Immature natural killer cell (primary cell): ENCODE data around the gene ZNF443. TPM values are rescaled to one million over a fixed set of nuclear protein-coding genes. Genes with fewer than 3 reads are reported as not detected.
A peak's percentile ranks its signal among the peaks of the same experiment; 100 is the strongest.
"Not testable (repeated sequence)": the region's sequence is repeated elsewhere in the genome, so short reads cannot be mapped to it uniquely, and the experiment has no call there.

ENCODE experiments used
- DNase-seq, 3 donors: peaks; one replicate each; pipeline ENCODE4 v3.0.0; 2022; ENCODE audit warnings: mixed read lengths in 1 of 3
- H3K27ac Mint-ChIP-seq, 6 donors: one replicate each; pipeline ENCODE4 v1.8.0; 2020; ENCODE audit warnings: mixed read lengths in 6 of 6, mild to moderate bottlenecking in 5 of 6, inconsistent platforms in 4 of 6, moderate library complexity in 3 of 6
- H3K27me3 Mint-ChIP-seq, 3 donors: one replicate each; pipeline ENCODE4 v1.8.0; 2020 to 2021; ENCODE audit warnings: low read depth in 3 of 3, mild to moderate bottlenecking in 3 of 3, mixed read lengths in 3 of 3, moderate library complexity in 3 of 3, inconsistent platforms in 1 of 3
- H3K36me3 Mint-ChIP-seq, 3 donors: one replicate each; pipeline ENCODE4 v1.8.0; 2020; ENCODE audit warnings: mixed read lengths in 3 of 3, inconsistent platforms in 2 of 3, mild to moderate bottlenecking in 2 of 3
- H3K4me1 Mint-ChIP-seq, 2 donors: one replicate each; pipeline ENCODE4 v1.8.0; 2020; ENCODE audit warnings: inconsistent platforms in 2 of 2, mild to moderate bottlenecking in 2 of 2, mixed read lengths in 2 of 2, moderate library complexity in 1 of 2
- H3K4me3 Mint-ChIP-seq, 5 donors: one replicate each; pipeline ENCODE4 v1.8.0; 2020; ENCODE audit warnings: mild to moderate bottlenecking in 5 of 5, mixed read lengths in 5 of 5, inconsistent platforms in 3 of 5, moderate library complexity in 3 of 5
- H3K9me3 Mint-ChIP-seq, 6 donors: one replicate each; pipeline ENCODE4 v1.8.0; 2020; ENCODE audit warnings: mild to moderate bottlenecking in 6 of 6, mixed read lengths in 6 of 6, inconsistent platforms in 4 of 6, moderate library complexity in 3 of 6
- polyA plus RNA-seq, 3 donors: library from polyadenylated mRNA; unstranded; fragments of 300-500 nt; fragmentation: Illumina TruSeq; gene quantifications; one replicate each; pipeline ENCODE4 v1.2.3, GENCODE V29; 2021

The ZNF443 gene
- polyA plus RNA-seq, 3 donors from 2014 or later = 1.9 to 3.0 TPM; not detected in 1

DNA sequence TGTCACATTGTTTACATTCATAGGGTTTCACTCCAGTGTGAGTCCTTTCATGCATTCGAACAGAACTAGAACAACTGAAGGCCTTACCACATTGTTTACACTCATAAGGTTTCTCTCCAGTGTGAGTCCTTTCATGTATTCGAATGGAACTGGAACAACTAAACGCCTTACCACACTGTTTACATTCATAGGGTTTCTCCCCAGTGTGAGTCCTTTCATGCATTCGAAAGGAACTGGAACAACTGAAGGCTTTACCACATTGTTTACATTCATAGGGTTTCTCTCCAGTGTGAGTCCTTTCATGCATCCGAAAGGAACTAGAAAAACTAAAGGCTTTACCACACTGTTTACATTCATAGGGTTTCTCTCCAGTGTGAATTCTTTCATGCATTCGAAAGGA is 23.3 kb upstream of the ZNF443 start:
- Mint-ChIP-seq H3K9me3 (peaks cover 31 to 70% (median 53%) of the 10 kb centered on the region in 6 donors), H3K36me3 (peaks cover 32 to 39% (median 34%) of the 10 kb centered on the region in 3 donors)
- not testable (repeated sequence) for H3K27me3 Mint-ChIP-seq

DNA sequence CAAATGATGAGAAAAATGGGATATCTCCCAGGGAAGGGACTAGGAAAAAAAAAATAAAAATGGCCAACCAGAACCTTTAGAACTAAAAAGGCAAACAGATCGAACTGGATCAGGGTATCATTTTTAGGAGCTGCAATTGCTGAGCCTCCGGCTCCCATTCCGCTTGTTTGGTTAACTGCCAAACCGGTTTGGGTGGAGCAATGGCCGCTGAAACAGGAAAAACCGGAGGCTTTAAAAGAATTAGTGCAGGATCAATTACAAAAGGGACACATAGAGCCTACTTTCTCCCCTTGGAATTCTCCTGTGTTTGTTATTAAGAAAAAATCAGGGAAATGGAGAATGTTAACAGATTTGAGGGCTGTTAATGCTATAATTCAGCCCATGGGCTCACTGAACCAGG is 12.7 kb upstream of the ZNF443 start:
- no peak for DNase-seq

More for the DNA sequence above, 23.3 kb upstream of the ZNF443 start:
- H3K4me3 Mint-ChIP-seq, H3K4me1 Mint-ChIP-seq, DNase-seq, H3K27ac Mint-ChIP-seq: not testable (repeated sequence)

DNA sequence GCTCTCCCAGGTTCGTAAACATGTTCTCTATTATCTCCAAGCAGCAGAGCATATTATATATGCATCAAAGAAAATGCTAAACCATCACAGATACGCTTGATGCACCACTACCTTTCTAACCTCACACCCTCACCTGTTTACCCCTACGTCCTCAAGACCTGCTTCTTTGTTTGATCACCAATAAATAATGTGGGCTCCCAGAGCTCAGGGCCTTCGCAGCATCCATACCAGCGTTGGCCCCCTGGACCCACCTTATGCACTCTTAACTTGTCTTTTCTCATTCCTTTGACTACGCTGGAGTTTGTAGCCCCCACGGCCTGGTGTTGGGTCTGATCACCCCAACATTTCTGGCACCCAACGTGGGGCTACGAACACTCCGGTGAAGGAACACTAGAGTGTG is 10.0 kb upstream of the ZNF443 start:
- H3K9me3 Mint-ChIP-seq = peaks cover 12 to 50% (median 16%) of the 10 kb centered on the region in 6 donors
- DNase-seq = no peak
- peaks cover 13 to 18% (median 16%) of the 10 kb centered on the region in 3 donors for H3K36me3 Mint-ChIP-seq
- H3K27me3 Mint-ChIP-seq = peaks cover 0 to 6% (median 2%) of the 10 kb centered on the region in 3 donors
- peak overlapping the region in 1 of 5 donors; percentile 2 for H3K4me3 Mint-ChIP-seq
- H3K4me1 Mint-ChIP-seq = no peaks in the 10 kb centered on the region
- no peak overlapping the region for H3K27ac Mint-ChIP-seq

More for the DNA sequence above, 12.7 kb upstream of the ZNF443 start:
- H3K4me1 Mint-ChIP-seq = no peaks in the 10 kb centered on the region
- H3K9me3 Mint-ChIP-seq = peaks cover 11 to 45% (median 14%) of the 10 kb centered on the region in 6 donors
- H3K27ac Mint-ChIP-seq = no peak overlapping the region
- H3K4me3 Mint-ChIP-seq = no peak overlapping the region
- peaks cover 18 to 27% (median 26%) of the 10 kb centered on the region in 3 donors for H3K36me3 Mint-ChIP-seq
- H3K27me3 Mint-ChIP-seq = peaks cover 0 to 6% (median 0%) of the 10 kb centered on the region in 3 donors

DNA sequence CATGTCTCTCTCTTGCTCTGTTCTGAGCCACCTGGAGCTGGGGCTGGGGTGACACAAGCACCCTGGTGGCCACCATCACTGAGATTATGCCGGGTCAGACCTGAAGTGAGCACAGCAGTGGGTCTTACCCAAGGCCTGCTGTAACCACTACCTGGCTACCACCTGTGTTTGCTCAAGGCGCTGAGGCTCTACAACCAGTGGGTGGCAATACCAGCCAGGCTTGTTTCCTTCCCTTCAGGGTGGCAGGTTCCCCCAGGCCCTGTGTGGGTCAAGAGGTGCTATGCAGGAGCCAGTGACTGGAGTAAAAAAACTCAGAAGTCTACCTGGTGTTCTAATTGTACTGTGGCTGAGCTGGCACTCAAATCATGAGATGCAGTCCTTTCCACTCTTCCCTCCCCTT is 8.0 kb upstream of the ZNF443 start:
- Mint-ChIP-seq H3K4me3 (no peak overlapping the region), H3K27me3 (peaks cover 2 to 5% (median 2%) of the 10 kb centered on the region in 3 donors), H3K9me3 (peaks cover 15 to 49% (median 20%) of the 10 kb centered on the region in 6 donors), H3K36me3 (peaks cover 11 to 13% (median 13%) of the 10 kb centered on the region in 3 donors), H3K27ac (no peak overlapping the region), H3K4me1 (no peaks in the 10 kb centered on the region)
- DNase-seq = no peak

DNA sequence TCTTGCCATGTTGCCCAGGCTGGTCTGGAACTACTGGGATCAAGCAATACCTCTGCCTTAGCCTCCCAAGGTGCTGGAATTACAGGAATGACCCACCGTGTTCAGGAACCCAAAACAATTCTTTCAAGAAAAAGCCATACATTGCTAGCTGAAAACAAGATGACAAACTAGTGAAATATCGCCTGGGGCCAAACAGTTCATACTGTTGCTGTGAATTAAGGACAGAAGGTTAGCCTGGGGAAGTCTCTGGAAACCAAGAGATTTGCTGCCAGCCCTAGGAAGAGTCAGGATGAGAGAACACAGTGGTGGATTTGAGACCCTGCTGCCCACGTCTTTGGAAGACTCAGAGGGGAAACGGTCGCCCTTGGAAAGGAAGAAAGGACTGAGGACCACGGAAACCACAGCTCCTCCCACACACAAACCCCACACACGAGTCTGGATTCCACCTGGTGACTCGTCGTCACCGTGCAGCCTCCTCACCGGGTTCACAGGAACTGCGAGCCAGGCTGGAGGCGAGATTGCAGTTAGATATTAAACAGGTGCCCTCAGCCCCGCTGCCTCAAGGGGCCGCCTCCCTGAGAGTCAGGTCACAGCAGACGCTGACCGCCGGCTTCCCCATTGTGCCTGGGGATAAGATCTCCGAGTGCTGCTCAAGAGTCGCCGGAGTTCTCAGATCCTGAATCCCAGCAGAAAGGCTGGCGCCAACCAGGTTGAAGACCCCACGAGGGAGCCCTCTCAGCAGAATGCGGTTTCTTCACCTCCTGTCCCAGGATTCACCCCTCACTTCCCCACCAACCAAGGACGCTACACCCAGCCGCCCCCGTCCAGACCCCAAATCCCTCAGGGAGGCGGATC is 908 bp downstream of the ZNF443 start:
- H3K36me3 Mint-ChIP-seq, H3K27me3 Mint-ChIP-seq, H3K9me3 Mint-ChIP-seq: not testable (repeated sequence)
- peak overlapping the region; percentile 39 to 93 (median 84) for H3K27ac Mint-ChIP-seq
- DNase-seq = peak; percentile 31 to 47 (median 37)
- H3K4me1 Mint-ChIP-seq = peaks cover 15 to 20% of the 10 kb centered on the region in 2 donors
- H3K4me3 Mint-ChIP-seq = peak overlapping the region; percentile 88 to 100 (median 99)

DNA sequence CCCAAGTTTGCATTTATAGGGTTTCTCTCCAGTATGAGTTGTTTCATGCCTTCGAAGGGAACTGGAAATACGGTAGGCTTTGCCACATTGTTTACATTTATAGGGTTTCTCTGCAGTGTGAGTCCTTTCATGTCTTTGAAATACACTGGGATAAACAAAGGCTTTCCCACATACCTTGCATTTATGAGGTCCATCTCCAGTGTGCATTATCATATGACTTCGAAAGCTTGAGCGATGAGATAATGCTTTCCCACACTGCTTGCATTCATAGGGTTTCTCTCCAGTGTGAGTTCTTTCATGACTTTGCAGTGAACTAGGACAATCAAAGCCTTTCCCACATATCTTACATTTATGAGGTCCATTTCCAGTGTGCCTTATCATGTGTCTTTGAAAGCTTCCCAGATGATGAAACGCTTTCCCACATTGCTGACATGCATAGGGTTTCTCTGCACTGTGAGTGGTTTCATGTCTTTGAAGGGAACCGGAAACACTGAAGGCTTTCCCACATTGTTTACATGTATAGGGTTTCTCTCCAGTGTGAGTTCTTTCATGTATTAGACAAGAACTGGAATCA is 10.0 kb downstream of the ZNF443 start:
- not testable (repeated sequence) for H3K4me1 Mint-ChIP-seq, H3K27ac Mint-ChIP-seq, H3K27me3 Mint-ChIP-seq, H3K4me3 Mint-ChIP-seq, DNase-seq
- H3K9me3 Mint-ChIP-seq = peaks cover 5 to 28% (median 17%) of the 10 kb centered on the region in 6 donors
- peaks cover 33 to 45% (median 41%) of the 10 kb centered on the region in 3 donors for H3K36me3 Mint-ChIP-seq

DNA sequence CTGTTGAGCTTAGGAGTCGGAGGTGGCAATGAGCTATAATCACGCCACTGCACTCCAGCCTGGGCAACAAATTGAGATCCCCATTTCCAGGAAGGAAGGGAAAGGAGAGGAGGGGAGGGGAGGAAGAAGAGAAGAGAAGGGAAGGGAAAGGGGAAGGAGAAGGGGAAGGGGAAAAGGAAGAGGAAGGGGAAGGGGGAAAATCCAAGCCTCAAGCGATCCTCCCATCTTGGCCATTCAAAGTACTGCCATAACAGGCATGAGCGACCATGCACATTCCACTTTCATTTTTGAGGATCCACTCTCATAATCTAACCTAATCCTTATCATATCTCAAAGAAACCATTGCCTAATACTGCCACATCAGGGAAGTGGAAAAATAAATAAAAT is 14.9 kb downstream of the ZNF443 start:
- H3K27ac Mint-ChIP-seq = no peak overlapping the region

DNA sequence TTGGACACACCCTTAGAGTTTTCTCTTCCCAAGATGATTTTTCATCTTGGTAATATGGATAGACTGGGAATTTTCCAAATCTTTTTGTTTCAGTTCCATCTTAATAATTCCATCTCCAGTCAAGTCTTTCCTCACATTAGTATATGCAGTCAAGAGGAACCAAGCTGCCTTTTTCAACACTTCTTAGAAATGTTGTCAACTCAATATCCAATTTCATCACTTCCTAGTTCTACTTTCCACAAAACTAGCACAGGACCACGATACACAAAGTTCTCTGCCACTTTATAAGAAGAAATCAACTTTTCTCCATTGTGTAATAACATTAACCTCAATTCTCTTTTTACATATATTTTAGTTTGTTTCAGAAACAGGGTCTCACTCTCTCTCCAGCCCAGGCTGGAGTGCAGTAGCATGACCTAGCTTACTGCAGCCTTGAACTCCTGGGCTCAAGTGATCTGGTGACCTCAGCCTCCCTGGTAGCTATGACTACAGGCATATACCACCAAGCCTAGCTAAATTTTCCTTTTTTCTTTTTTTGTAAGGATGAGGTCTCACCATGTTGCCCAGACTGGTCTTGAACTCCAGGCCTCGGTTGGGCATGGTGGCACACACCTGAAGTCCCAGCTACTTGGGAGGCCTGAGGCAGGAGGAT is 15.5 kb downstream of the ZNF443 start:
- DNase-seq = no peak
- H3K36me3 Mint-ChIP-seq = peaks cover 26 to 33% (median 29%) of the 10 kb centered on the region in 3 donors
- H3K4me3 Mint-ChIP-seq = no peak overlapping the region
- H3K27me3 Mint-ChIP-seq = peaks cover 0 to 2% (median 0%) of the 10 kb centered on the region in 3 donors
- peak overlapping the region in 1 of 6 donors; percentile 55 for H3K27ac Mint-ChIP-seq
- H3K9me3 Mint-ChIP-seq = peaks cover 6 to 24% (median 9%) of the 10 kb centered on the region in 6 donors
- H3K4me1 Mint-ChIP-seq = no peaks in the 10 kb centered on the region

More for the DNA sequence above, 14.9 kb downstream of the ZNF443 start:
- DNase-seq = no peak
- H3K27me3 Mint-ChIP-seq = peaks cover 0 to 2% (median 0%) of the 10 kb centered on the region in 3 donors
- H3K36me3 Mint-ChIP-seq = peaks cover 31 to 38% (median 34%) of the 10 kb centered on the region in 3 donors
- no peak overlapping the region for H3K4me3 Mint-ChIP-seq
- peaks cover 10 to 29% (median 13%) of the 10 kb centered on the region in 6 donors for H3K9me3 Mint-ChIP-seq
- H3K4me1 Mint-ChIP-seq = no peaks in the 10 kb centered on the region

DNA sequence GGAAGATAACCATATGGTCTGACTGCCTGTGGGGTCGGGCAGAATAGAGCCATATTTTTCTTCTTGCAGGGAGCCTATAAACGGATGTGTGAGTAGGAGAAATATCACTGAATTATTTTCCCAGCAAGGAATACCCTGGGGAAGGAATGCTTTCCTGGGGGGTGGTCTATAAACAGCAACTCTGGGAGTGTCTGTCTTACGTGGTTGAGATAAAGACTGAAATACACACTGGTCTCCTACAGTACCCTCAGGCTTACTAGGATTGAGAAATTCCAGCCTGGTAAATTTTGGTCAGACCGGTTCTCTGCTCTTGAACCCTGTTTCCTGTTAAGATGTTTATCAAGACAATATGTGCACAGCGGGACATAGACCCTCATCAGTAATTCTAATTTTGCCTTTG is 23.5 kb downstream of the ZNF443 start:
- not testable (repeated sequence) for DNase-seq, H3K27ac Mint-ChIP-seq, H3K27me3 Mint-ChIP-seq, H3K4me3 Mint-ChIP-seq, H3K4me1 Mint-ChIP-seq
- peaks cover 5 to 18% (median 7%) of the 10 kb centered on the region in 6 donors for H3K9me3 Mint-ChIP-seq
- peaks cover 12 to 20% (median 18%) of the 10 kb centered on the region in 3 donors for H3K36me3 Mint-ChIP-seq

DNA sequence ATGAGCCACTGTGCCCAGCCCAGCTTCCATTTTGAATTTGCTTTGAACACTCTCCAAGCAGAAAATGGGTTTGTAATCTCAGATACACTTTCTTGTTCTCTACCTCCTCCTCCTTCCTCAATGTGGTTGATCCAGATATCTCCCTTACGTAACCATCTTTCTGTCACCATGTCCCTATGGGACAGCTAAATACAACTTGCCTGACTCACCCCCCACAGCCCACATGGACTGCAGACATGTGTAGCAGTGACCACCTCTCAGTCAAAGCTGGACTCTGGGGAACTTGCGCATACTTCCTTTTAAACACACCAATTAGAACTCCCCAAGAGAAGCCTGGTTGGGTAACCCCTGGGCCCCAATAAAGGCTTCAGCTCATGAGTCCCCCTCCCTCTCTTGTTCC is 28.9 kb downstream of the ZNF443 start:
- Mint-ChIP-seq H3K36me3 (peaks cover 3 to 7% (median 4%) of the 10 kb centered on the region in 3 donors), H3K27ac (no peak overlapping the region), H3K4me3 (no peak overlapping the region), H3K9me3 (peaks cover 0 to 4% (median 1%) of the 10 kb centered on the region in 6 donors), H3K27me3 (peaks cover 0 to 4% (median 3%) of the 10 kb centered on the region in 3 donors), H3K4me1 (no peaks in the 10 kb centered on the region)
- no peak for DNase-seq

DNA sequence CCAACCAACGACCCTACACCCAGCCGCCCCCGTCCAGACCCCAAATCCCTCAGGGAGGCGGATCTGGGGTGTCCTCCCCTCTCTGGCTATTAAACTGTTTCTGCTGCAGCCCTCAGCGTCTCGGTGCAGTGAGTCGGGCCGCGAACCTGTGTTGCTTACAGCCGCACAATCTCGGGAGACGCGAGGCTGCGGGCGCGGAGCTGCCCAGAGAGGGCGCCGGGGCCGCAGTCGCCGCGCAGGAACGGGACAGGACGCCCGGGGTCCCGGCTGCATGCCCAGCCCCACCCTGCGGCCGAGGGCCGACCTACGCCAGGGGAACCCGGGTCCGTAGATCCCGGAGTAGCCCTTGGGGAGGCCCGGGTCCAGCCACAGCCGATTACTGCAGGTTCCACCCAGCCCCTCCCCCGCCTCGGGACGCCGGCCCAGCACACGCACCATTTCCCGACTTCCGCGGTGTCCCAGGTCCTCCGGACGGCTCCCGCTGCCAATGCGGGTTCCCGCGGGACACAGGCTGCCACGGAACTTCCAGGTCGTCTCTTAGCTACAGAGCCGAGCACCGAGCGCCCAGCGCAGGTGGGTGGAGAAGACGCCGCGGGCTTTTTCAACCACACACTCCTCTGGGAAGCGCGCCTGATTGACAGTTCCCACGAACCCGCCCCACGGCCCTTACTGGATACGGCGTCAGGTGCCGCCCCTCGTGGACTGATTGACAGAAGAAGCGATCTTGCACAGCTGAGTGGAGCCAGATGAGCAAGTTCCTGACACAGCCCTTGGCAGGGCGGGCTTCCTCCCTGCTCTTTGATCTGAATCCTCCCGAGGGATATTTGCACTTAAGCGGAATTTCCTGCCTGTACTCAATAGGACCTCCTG is 40.0 kb downstream of the ZNF443 start, which contains the start of gene ZNF799:
Gene ZNF799, minus strand, starts transcription at position 639 of the 870 bp plus-strand sequence. Its CDS starts 201 bp downstream, at position 438.
- peak within 1 kb of the TSS; percentile 77 to 92 (median 88) for H3K27ac Mint-ChIP-seq
- peak; percentile 78 to 81 (median 80) for DNase-seq
- H3K36me3 Mint-ChIP-seq = peaks cover 0 to 9% (median 0%) of the 10 kb centered on the region in 3 donors
- H3K9me3 Mint-ChIP-seq = no peaks in the 10 kb centered on the region
- H3K4me1 Mint-ChIP-seq = peaks cover 23 to 36% of the 10 kb centered on the region in 2 donors
- H3K27me3 Mint-ChIP-seq = peaks cover 10 to 14% (median 11%) of the 10 kb centered on the region in 3 donors
- H3K4me3 Mint-ChIP-seq = peak within 1 kb of the TSS; percentile 95 to 97 (median 97)

DNA sequence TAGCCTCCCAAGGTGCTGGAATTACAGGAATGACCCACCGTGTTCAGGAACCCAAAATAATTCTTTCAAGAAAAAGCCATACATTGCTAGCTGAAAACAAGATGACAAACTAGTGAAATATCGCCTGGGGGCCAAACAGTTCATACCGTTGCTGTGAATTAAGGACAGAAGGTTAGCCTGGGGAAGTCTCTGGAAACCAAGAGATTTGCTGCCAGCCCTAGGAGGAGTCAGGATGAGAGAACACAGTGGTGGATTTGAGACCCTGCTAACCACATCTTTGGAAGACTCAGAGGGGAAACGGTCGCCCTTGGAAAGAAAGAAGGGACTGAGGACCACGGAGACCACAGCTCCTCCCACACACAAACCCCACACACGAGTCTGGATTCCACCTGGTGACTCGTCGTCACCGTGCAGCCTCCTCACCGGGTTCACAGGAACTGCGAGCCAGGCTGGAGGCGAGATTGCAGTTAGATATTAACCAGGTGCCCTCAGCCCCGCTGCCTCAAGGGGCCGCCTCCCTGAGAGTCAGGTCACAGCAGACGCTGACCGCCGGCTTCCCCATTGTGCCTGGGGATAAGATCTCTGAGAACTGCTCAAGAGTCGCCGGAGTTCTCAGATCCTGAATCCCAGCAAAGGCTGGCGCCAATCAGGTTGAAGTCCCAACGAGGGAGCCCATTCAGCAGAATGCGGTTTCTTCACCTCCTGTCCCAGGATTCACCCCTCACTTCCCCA is 40.8 kb downstream of the ZNF443 start:
- not testable (repeated sequence) for H3K9me3 Mint-ChIP-seq, H3K36me3 Mint-ChIP-seq
- peaks cover 11 to 14% (median 11%) of the 10 kb centered on the region in 3 donors for H3K27me3 Mint-ChIP-seq
- peak overlapping the region; percentile 88 to 96 (median 89) for H3K4me3 Mint-ChIP-seq
- DNase-seq = peak; percentile 13 to 15 (median 15)
- H3K27ac Mint-ChIP-seq = peak overlapping the region; percentile 34 to 80 (median 52)
- peaks cover 23 to 41% of the 10 kb centered on the region in 2 donors for H3K4me1 Mint-ChIP-seq
